Vagina (tissue), 2 donors: ENCODE data around the gene VANGL2. TPM values are rescaled to one million over a fixed set of nuclear protein-coding genes. Genes with fewer than 3 reads are reported as not detected.

Source experiments
- DNase-seq, 2 donors: peaks; one replicate each; pipeline ENCODE4 v3.0.0-alpha.2; 2017; ENCODE audit errors: extremely low spot score in 2 of 2
- H3K27ac ChIP-seq: fragments of 200-600 bp; sonication (generic); one replicate; pipeline ENCODE4 v1.5.1; 2019
- H3K27me3 ChIP-seq: fragments of 200-600 bp; sonication (generic); one replicate; pipeline ENCODE4 v1.5.1; 2019
- H3K36me3 ChIP-seq, 2 donors: fragments of 200-600 bp; sonication (generic); one replicate each; pipeline ENCODE4 v1.5.1; 2017 to 2019
- H3K4me1 ChIP-seq: fragments of 200-600 bp; sonication (generic); one replicate; pipeline ENCODE4 v1.5.1; 2019
- H3K4me3 ChIP-seq, 2 donors: fragments of 200-600 bp; sonication (generic); 1 replicate in 1 of 2; 2 replicates in 1 of 2; pipeline ENCODE4 v1.5.1; 2016 to 2019
- H3K9me3 ChIP-seq: fragments of 200-600 bp; sonication (generic); one replicate; pipeline ENCODE4 v1.5.1; 2019
- POLR2A ChIP-seq, 2 donors: fragments of 450-650 bp; IDR thresholded peaks; one replicate each; pipeline ENCODE4 v1.6.1; 2017; ENCODE audit warnings: antibody characterized with exemption in 2 of 2, mild to moderate bottlenecking in 2 of 2, moderate library complexity in 2 of 2
- POLR2AphosphoS5 ChIP-seq, 2 donors: sonication (generic); formaldehyde crosslinking; IDR thresholded peaks; one replicate each; pipeline ENCODE4 v1.9.0; 2017; ENCODE audit warnings: antibody characterized with exemption in 2 of 2, mild to moderate bottlenecking in 2 of 2, low read depth in 1 of 2; ENCODE audit not compliant: insufficient read depth in 1 of 2
- intact Hi-C: fragments of 100-400 bp; cut with DNase I; formaldehyde crosslinking; loops from one replicate; pipeline ENCODE4 v1.15.1; 2023
- total RNA-seq: library from RNA; depleted of rRNA; stranded (reverse); fragments of >200 nt; gene quantifications from one replicate; pipeline ENCODE4 v1.2.3, GENCODE V29; 2016
- TF ChIP-seq, protein P1 (sequence below), 3 experiments: fragments of 450-650 bp in 2 of 3; fragments of 200-600 bp in 1 of 3; sonication (generic) in 1 of 3; IDR thresholded peaks; one replicate each; pipeline ENCODE4 v1.5.1; 2017 to 2019; ENCODE audit warnings: antibody characterized with exemption in 3 of 3, mild to moderate bottlenecking in 2 of 3, moderate library complexity in 2 of 3

The VANGL2 gene
- total RNA-seq, 1 donor from 2014 or later, result 11.0 TPM

DNA sequence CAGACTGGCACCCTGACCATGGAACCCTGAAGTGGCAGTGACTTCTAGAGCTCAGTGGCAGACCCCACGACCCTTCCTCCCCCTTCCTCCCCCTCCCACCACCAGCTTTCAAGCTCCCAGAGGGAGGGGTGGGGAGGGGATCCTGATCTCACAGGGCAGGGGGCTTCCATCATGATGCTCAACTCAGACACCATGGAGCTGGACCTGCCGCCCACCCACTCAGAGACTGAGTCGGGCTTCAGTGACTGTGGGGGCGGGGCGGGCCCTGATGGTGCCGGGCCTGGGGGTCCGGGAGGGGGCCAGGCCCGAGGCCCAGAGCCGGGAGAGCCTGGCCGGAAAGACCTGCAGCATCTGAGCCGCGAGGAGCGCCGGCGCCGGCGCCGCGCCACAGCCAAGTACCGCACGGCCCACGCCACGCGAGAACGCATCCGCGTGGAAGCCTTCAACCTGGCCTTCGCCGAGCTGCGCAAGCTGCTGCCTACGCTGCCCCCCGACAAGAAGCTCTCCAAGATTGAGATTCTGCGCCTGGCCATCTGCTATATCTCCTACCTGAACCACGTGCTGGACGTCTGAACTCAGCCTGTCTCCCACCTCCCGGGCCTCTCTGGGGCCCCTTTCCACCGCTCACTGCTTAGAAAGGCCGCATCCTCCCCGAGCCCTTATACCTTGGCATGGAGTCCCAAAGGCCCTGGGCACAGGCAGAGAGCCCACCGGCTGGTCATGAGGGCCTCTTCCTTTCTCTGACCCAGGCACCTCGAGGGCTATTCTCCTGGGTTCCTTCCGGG, 29.6 kb upstream of the VANGL2 start:
- no peak for TF ChIP-seq POLR2A (IDR thresholded peaks at IDR 0.05)
- TF ChIP-seq, protein P1, sequence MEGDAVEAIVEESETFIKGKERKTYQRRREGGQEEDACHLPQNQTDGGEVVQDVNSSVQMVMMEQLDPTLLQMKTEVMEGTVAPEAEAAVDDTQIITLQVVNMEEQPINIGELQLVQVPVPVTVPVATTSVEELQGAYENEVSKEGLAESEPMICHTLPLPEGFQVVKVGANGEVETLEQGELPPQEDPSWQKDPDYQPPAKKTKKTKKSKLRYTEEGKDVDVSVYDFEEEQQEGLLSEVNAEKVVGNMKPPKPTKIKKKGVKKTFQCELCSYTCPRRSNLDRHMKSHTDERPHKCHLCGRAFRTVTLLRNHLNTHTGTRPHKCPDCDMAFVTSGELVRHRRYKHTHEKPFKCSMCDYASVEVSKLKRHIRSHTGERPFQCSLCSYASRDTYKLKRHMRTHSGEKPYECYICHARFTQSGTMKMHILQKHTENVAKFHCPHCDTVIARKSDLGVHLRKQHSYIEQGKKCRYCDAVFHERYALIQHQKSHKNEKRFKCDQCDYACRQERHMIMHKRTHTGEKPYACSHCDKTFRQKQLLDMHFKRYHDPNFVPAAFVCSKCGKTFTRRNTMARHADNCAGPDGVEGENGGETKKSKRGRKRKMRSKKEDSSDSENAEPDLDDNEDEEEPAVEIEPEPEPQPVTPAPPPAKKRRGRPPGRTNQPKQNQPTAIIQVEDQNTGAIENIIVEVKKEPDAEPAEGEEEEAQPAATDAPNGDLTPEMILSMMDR (IDR thresholded peaks at IDR 0.05), result no peak
- TF ChIP-seq POLR2AphosphoS5 (IDR thresholded peaks at IDR 0.05; ENCODE audit: insufficient read depth in 1 of 2, low read depth in 1 of 2), result no peak
- peak; percentile 61 to 62 for DNase-seq

DNA sequence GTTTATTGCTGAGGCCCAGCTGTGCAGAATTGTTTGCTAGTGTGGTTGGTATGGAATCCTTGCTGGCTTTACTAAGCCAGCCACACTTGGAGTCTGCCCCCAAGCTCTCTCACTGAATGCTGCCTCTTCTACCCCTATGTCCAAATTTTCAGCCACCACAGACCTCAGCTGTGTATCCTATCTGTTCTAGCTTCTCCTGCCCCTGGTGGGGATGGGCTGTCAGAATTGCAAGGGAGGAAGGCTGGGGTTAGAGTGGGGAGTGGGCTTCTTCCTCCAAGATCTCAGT, 29.1 kb upstream of the VANGL2 start:
- Histone ChIP-seq H3K36me3 (no peaks in the 10 kb centered on the region), H3K4me3 (no peak overlapping the region), H3K9me3 (no peaks in the 10 kb centered on the region), H3K27ac (no peak overlapping the region), H3K4me1 (peaks cover 8% of the 10 kb centered on the region), H3K27me3 (no peaks in the 10 kb centered on the region)
- peak in 1 of 2 donors; percentile 49 for DNase-seq
- intact Hi-C loops, result no loop called here
- TF ChIP-seq, protein P1 (IDR thresholded peaks at IDR 0.05), result no peak
- no peak for TF ChIP-seq POLR2A (IDR thresholded peaks at IDR 0.05)
- TF ChIP-seq POLR2AphosphoS5 (IDR thresholded peaks at IDR 0.05; ENCODE audit: insufficient read depth in 1 of 2, low read depth in 1 of 2), result no peak

More for the DNA sequence above, 29.6 kb upstream of the VANGL2 start:
- intact Hi-C loops, result no loop called here
- no peak overlapping the region for H3K27ac ChIP-seq
- H3K4me1 ChIP-seq, result peaks cover 2% of the 10 kb centered on the region
- H3K9me3 ChIP-seq, result no peaks in the 10 kb centered on the region
- no peaks in the 10 kb centered on the region for H3K27me3 ChIP-seq
- H3K4me3 ChIP-seq, result no peak overlapping the region
- H3K36me3 ChIP-seq, result no peaks in the 10 kb centered on the region

DNA sequence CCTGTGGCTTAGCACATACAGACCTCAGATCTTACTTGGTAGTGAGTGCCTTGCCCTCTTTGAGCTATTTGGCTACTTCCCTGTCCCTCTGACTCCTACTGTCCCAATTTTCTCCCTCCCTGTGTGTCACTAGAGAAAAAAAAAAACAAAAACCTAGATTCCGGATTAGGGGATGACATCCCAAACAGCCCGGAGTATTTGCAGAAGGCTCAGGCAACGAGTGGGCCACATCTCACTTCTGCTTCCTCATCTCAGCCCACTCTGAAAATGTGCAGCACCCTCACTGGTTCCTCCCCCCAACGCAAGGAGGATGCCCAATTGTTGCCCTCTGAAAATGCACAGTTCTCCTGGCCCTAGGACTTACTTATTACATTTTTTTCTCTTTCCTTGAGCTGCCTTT, 28.6 kb upstream of the VANGL2 start:
- no peaks in the 10 kb centered on the region for H3K27me3 ChIP-seq
- DNase-seq, result peak in 1 of 2 donors; percentile 27

DNA sequence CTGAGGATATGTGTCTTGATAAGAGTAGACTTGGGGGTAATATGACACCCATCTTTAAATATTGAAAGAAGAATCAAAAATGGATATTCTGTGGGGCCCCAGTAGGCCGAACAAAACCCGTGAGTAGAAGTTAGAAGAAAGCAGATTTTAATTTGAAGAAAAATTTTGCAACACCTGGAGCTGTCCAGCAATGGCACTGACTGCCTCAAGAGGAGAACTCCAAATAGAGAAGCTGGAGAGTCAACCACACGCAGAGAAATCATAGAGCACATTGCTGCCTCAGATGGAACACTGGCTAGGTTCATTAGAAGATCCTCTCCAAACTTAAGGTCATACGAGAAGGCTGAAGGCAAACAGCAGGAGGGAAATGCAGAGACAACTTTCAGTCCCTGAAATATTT, 26.7 kb upstream of the VANGL2 start:
- H3K9me3 ChIP-seq, result no peaks in the 10 kb centered on the region
- H3K36me3 ChIP-seq, result no peaks in the 10 kb centered on the region
- no peak for TF ChIP-seq POLR2AphosphoS5 (IDR thresholded peaks at IDR 0.05; ENCODE audit: insufficient read depth in 1 of 2, low read depth in 1 of 2)
- TF ChIP-seq POLR2A (IDR thresholded peaks at IDR 0.05), result no peak
- TF ChIP-seq, protein P1 (IDR thresholded peaks at IDR 0.05), result no peak
- DNase-seq, result no peak
- no peak overlapping the region for H3K4me3 ChIP-seq
- H3K27me3 ChIP-seq, result no peaks in the 10 kb centered on the region
- H3K4me1 ChIP-seq, result peaks cover 11% of the 10 kb centered on the region
- intact Hi-C loops, result no loop called here
- no peak overlapping the region for H3K27ac ChIP-seq

More for the DNA sequence above, 28.6 kb upstream of the VANGL2 start:
- TF ChIP-seq, protein P1 (IDR thresholded peaks at IDR 0.05), result no peak
- no peak for TF ChIP-seq POLR2A (IDR thresholded peaks at IDR 0.05)
- TF ChIP-seq POLR2AphosphoS5 (IDR thresholded peaks at IDR 0.05; ENCODE audit: insufficient read depth in 1 of 2, low read depth in 1 of 2), result no peak
- intact Hi-C loops, result no loop called here
- Histone ChIP-seq H3K27ac (no peak overlapping the region), H3K36me3 (no peaks in the 10 kb centered on the region), H3K4me1 (peaks cover 11% of the 10 kb centered on the region), H3K4me3 (no peak overlapping the region), H3K9me3 (no peaks in the 10 kb centered on the region)
